Umbilical cord (tissue), 2 donors: ENCODE results near the gene UBE4A. TPM values are rescaled to one million over a fixed set of nuclear protein-coding genes. Genes with fewer than 3 reads are reported as not detected.

Source experiments
- DNase-seq: peaks from one replicate; pipeline ENCODE4 v3.0.0-alpha.2; 2015; ENCODE audit warnings: low spot score
- total RNA-seq: library from RNA; depleted of rRNA; stranded (reverse); fragments of >200 nt; gene quantifications from one replicate; pipeline ENCODE4 v1.2.3, GENCODE V29; 2014; ENCODE audit warnings: low replicate concordance; ENCODE audit not compliant: insufficient read depth

The UBE4A gene, protein sequence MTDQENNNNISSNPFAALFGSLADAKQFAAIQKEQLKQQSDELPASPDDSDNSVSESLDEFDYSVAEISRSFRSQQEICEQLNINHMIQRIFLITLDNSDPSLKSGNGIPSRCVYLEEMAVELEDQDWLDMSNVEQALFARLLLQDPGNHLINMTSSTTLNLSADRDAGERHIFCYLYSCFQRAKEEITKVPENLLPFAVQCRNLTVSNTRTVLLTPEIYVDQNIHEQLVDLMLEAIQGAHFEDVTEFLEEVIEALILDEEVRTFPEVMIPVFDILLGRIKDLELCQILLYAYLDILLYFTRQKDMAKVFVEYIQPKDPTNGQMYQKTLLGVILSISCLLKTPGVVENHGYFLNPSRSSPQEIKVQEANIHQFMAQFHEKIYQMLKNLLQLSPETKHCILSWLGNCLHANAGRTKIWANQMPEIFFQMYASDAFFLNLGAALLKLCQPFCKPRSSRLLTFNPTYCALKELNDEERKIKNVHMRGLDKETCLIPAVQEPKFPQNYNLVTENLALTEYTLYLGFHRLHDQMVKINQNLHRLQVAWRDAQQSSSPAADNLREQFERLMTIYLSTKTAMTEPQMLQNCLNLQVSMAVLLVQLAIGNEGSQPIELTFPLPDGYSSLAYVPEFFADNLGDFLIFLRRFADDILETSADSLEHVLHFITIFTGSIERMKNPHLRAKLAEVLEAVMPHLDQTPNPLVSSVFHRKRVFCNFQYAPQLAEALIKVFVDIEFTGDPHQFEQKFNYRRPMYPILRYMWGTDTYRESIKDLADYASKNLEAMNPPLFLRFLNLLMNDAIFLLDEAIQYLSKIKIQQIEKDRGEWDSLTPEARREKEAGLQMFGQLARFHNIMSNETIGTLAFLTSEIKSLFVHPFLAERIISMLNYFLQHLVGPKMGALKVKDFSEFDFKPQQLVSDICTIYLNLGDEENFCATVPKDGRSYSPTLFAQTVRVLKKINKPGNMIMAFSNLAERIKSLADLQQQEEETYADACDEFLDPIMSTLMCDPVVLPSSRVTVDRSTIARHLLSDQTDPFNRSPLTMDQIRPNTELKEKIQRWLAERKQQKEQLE
- total RNA-seq = 22.1 TPM

GRCh38 chr11:118359295-118359958 is at the start of gene UBE4A:
UBE4A (plus strand) TSS chr11:118359600; CDS start chr11:118365081, 5,481 bp downstream.
- peak; percentile 95 for DNase-seq

DNA sequence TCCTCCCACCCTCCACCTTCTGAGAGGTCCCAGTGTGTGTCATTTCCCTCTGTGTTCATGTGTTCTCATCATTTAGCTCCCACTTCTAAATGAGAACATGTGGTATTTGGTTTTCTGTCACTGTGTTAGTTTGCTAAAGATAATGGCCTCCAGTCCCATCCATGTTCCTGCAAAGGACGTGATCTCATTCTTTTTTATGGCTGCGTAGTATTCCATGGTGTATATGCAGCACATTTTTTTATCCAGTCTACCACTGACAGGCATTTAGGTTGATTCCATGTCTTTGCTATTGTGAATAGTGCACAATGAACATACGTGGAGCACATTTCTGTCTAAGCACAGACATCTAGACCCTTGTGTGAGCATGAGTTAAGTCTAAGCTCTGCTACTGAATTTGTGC is 49.1 kb upstream of the UBE4A start:
- no peak for DNase-seq

GRCh38 chr11:118310781-118311485 is 48.5 kb upstream of the UBE4A start:
- no peak for DNase-seq

DNA sequence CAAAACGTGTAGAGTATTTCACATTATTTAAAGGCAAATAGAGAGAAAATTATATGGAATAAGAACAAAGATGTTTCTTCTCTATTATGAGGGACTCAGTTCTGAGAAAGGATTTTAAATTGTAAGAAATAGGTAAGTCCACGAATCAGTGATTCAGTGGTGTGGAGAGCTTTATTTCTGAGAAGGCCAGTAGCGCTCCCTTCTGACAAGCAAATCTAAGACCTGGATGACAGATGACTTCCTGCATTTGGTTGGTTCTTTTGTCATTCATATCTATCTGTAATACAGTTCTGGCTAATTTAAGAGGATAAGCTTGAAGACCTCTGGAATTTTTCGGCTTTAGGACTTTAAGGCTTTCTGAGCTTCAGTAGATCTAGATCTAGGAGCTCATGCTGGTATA is 47.9 kb upstream of the UBE4A start:
- DNase-seq = no peak

GRCh38 chr11:118312328-118312727 is 47.1 kb upstream of the UBE4A start:
- DNase-seq = no peak

GRCh38 chr11:118313242-118313641 is 46.2 kb upstream of the UBE4A start:
- no peak for DNase-seq

DNA sequence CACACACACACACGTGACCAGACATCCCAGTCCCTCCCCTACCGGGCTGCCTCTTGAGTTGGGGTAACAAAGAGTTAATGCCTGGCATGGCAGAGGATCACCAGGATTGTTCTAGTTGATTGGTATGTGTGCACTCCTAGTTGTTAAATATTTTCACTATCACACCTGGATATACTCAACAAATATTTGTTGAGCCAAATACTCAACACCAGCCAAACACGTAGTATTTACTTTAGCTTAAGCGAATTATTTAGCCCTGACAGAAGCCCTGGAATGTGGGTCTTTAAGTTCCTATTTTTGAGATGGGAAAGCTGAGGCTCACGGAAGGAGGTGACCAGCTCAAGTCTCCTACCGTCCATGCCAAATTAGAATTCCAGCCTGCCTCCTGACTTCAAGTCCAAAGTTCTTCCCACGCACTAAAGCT is 44.4 kb upstream of the UBE4A start:
- no peak for DNase-seq

- DNase-seq = no peak
These were observed 41.3 kb upstream of the UBE4A start for GRCh38 chr11:118318124-118318523.

- peak; percentile 7 for DNase-seq
These were observed 40.6 kb upstream of the UBE4A start for GRCh38 chr11:118318581-118319336.

GRCh38 chr11:118319337-118319707 is 40.1 kb upstream of the UBE4A start:
- DNase-seq = peak; percentile 20

GRCh38 chr11:118320515-118320914 is 38.9 kb upstream of the UBE4A start:
- no peak for DNase-seq

DNA sequence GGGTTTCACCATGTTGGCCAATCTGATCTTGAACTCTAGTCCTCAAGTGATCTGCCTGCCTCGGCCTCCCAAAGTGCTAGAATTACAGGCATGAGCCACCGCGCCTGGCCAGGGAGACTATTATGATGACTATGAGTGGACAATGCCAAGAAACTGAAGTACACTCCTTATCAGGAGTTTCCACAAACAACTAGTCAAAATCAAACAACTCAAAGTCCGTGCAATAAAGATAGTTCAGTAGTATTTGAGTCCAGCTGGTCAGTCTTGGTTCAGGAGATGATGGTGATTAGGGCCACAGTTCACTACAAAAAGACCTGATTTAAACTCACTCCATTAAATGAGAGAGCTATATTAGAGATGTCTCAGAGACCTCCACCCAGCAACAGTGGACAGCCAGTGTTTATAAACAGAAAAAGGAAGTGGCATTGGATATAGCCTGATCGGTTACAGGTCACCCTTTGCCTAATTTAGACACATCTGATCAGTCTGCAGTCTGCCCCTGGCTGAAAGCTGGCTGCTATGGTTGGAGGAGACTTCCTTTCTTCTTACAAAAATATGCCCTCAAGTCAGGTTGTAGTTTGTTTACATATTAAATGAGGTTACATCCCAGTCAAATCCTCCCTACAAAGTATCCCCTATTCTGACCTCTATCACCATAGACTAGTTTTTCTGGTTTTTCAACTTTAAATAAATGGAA is 37.9 kb upstream of the UBE4A start:
- DNase-seq = peak; percentile 7

GRCh38 chr11:118322721-118323120 is 36.7 kb upstream of the UBE4A start:
- DNase-seq = no peak

DNA sequence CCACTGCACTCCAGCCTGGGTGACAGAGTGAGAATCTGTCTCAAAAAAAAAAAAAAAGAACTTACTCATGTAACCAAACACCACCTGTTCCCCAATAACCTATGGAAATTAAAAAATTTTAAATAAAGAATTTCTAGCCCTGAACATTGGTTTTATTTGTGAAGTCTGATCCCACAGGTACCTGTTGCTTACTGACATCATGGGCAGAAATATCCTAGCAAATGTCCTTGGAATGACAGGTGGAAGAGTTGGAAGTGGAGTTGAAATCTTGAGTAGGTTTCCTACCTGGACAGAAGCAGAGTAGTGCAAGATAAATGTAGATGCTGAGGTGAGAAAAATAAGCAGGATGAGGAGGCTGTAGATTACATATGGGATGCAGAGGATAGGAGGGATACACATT is 34.1 kb upstream of the UBE4A start:
- no peak for DNase-seq

DNA sequence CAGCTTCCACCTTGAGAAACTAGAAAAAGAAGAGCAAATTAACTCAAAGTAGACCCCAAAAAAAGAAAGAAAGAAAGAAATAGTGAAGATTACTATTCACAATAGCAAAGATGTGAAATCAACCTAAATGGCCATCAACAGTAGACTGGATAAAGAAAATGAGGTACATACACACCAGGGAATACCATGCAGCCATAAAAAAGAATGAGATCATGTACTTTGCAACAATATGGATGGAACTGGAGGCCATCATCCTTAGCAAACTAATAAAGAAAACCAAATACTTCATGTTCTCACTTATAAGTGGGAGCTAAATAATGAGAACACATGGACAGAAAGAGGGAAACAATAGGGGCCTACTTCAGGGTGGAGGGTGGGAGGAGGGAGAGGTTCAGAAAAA is 30.7 kb upstream of the UBE4A start:
- no peak for DNase-seq

- no peak for DNase-seq
These were observed 24.7 kb upstream of the UBE4A start for GRCh38 chr11:118334745-118335144.

GRCh38 chr11:118338637-118339061 is 20.8 kb upstream of the UBE4A start:
- DNase-seq = no peak

DNA sequence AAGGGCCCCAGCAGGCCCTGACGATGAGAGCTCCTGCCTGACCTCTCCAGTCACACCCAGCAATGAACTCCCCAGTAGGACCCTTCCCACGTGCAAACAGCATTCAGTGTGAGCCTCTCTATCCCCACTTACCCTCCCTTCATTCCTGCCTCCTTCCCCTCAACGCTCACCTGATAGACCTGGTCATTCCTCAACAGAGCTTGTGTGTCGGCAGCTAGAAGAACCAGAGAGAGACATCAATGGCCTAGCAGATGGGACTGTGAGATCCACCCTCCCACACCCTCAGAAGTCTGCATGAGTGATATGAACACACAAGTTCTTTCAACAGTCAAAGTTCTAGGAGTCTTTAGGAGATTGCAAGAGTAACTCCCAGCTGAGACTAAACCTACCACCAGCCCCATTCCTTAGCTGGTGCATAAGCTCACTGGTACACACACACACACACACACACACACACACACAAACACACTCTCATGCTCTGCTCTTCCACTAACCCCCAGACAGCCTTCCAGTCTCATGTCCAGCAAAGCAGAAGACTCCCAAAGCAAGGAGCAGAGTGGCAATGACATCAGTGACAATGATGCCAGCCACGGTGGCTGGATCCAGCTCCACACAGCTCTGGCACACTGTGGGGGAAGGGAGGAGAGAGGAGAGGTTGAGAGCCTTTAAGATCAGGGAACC is 20.0 kb upstream of the UBE4A start:
- no peak for DNase-seq

GRCh38 chr11:118340449-118340848 is 19.0 kb upstream of the UBE4A start:
- no peak for DNase-seq
